HTERT RPE-1 (cell line): ENCODE measurements around the gene RTF1.

Experiments used
- in situ Hi-C: fragments of 300-500 bp; cut with MboI; formaldehyde crosslinking; loops from 4 replicates; pipeline ENCODE4 v1.14.3; 2020; ENCODE audit warnings: low sequenced_read_pairs

RTF1 gene

GRCh38 chr15:41484937-41485625 lies 68.2 kb downstream of the RTF1 start:
- in situ Hi-C loops = no loop called here

- in situ Hi-C loops = no loop called here
These were observed 69.4 kb downstream of the RTF1 start for GRCh38 chr15:41486286-41486685.

- in situ Hi-C loops = no loop called here
These were observed 70.5 kb downstream of the RTF1 start for GRCh38 chr15:41487381-41487780.

GRCh38 chr15:41487802-41488201 lies 70.9 kb downstream of the RTF1 start:
- in situ Hi-C loops = no loop called here

GRCh38 chr15:41489641-41490040 lies 72.7 kb downstream of the RTF1 start:
- in situ Hi-C loops = no loop called here

GRCh38 chr15:41490355-41490754 lies 73.5 kb downstream of the RTF1 start:
- in situ Hi-C loops = no loop called here

GRCh38 chr15:41491889-41492288 lies 75.0 kb downstream of the RTF1 start:
- in situ Hi-C loops = no loop called here

- in situ Hi-C loops = no loop called here
These were observed 75.8 kb downstream of the RTF1 start for GRCh38 chr15:41492597-41493204.

- in situ Hi-C loops = no loop called here
These were observed 76.5 kb downstream of the RTF1 start, which contains the start of gene ITPKA for GRCh38 chr15:41493205-41493901. ITPKA (plus strand) TSS chr15:41493874; CDS start chr15:41493928, 54 bp downstream.

GRCh38 chr15:41493902-41494189 lies 77.0 kb downstream of the RTF1 start:
- in situ Hi-C loops = no loop called here

- in situ Hi-C loops = no loop called here
These were observed 77.5 kb downstream of the RTF1 start for GRCh38 chr15:41494190-41494921.

- in situ Hi-C loops = no loop called here
These were observed 78.2 kb downstream of the RTF1 start for GRCh38 chr15:41494922-41495735.

- in situ Hi-C loops = no loop called here
These were observed 79.1 kb downstream of the RTF1 start for GRCh38 chr15:41495736-41496599.

GRCh38 chr15:41498657-41499056 lies 81.8 kb downstream of the RTF1 start:
- in situ Hi-C loops = no loop called here

GRCh38 chr15:41499109-41499851 lies 82.4 kb downstream of the RTF1 start:
- in situ Hi-C loops = no loop called here

GRCh38 chr15:41501191-41501917 lies 84.5 kb downstream of the RTF1 start:
- in situ Hi-C loops = no loop called here

- in situ Hi-C loops = no loop called here
These were observed 85.3 kb downstream of the RTF1 start for GRCh38 chr15:41501931-41502794.
